HL-60 (cell line): ENCODE measurements around the gene MYO9B.

Experiments
- CTCF ChIP-seq: IDR thresholded peaks from one replicate; pipeline ENCODE4 v1.5.1; 2011; ENCODE audit warnings: low read length, control low read depth, inconsistent platforms; ENCODE audit not compliant: insufficient read depth
- GABPA ChIP-seq: IDR thresholded peaks from 2 replicates; pipeline ENCODE4 v1.6.1; 2012; ENCODE audit warnings: low read depth
- POLR2AphosphoS5 ChIP-seq: IDR thresholded peaks from 2 replicates; pipeline ENCODE4 v1.6.1; 2012; ENCODE audit warnings: low read depth
- REST ChIP-seq: IDR thresholded peaks from 2 replicates; pipeline ENCODE4 v1.6.1; 2012; ENCODE audit warnings: low read depth; ENCODE audit not compliant: insufficient replicate concordance

- TF ChIP-seq POLR2AphosphoS5 (no peak), CTCF (no peak), REST (no peak), GABPA (no peak)
These were observed 110.0 kb downstream of the MYO9B start for GRCh38 chr19:17185590-17185989.
